A549 (cell line): Measurements from ENCODE around the gene NCSTN. TPM values are rescaled to one million over a fixed set of nuclear protein-coding genes. Genes with fewer than 3 reads are reported as not detected.

Experiments
- ATAC-seq, 2 experiments: fragments of 200-7000 bp in 1 of 2; fragments of >200 bp in 1 of 2; cut with Nextera tagmentation in 1 of 2; cut with Tn5 transposase in 1 of 2; 3 replicates each; pipeline versions ENCODE4 v1.8.0 to v1.9.1; 2018 to 2020; ENCODE audit warnings: mild to moderate bottlenecking in 1 of 2, moderate library complexity in 1 of 2
- CTCF ChIA-PET: fragments of 300-600 bp; sonication (Branson Sonifier 250); formaldehyde crosslinking; extraction: SDS; loops from one replicate; lab custom pipeline; 2021; ENCODE audit warnings: antibody characterized with exemption, inconsistent platforms; lab: Yijun Ruan, JAX
- POLR2A ChIA-PET: fragments of 350-600 bp; formaldehyde crosslinking; extraction: SDS; loops from one replicate; lab custom pipeline; 2021; ENCODE audit warnings: antibody characterized with exemption, inconsistent platforms; lab: Yijun Ruan, JAX
- DNase-seq, 2 experiments: peaks; one replicate each; pipeline versions ENCODE4 v3.0.0 to v3.0.0-alpha.2; 2011 to 2016; ENCODE audit warnings: low read depth in 1 of 2, low spot score in 1 of 2
- FAIRE-seq: peaks from 2 replicates; lab custom pipeline; 2011; peaks lifted over from hg19 to GRCh38; lab: Jason Lieb, UNC
- H3K27ac ChIP-seq, 2 experiments: fragments of >200 bp; sonication (Bioruptor Twin); formaldehyde crosslinking; 3 replicates each; pipeline ENCODE4 v1.5.1; 2016 to 2017
- H3K4me1 ChIP-seq: fragments of >200 bp; sonication (Bioruptor Twin); formaldehyde crosslinking; 3 replicates; pipeline ENCODE4 v1.6.1; 2016
- H3K4me2 ChIP-seq: fragments of >200 bp; sonication (Bioruptor Twin); formaldehyde crosslinking; 3 replicates; pipeline ENCODE4 v1.6.1; 2016
- H3K4me3 ChIP-seq: fragments of >200 bp; sonication (Bioruptor Twin); formaldehyde crosslinking; 3 replicates; pipeline ENCODE4 v1.5.1; 2016
- H3K9me3 ChIP-seq: fragments of >200 bp; sonication (Bioruptor Twin); formaldehyde crosslinking; 3 replicates; pipeline ENCODE4 v1.6.1; 2016
- BCL3 ChIP-seq: fragments of >200 bp; sonication (Bioruptor Twin); formaldehyde crosslinking; IDR thresholded peaks from 3 replicates; pipeline ENCODE4 v1.6.1; 2016
- BHLHE40 ChIP-seq: IDR thresholded peaks from 2 replicates; pipeline ENCODE4 v1.6.1; 2012; ENCODE audit warnings: low read depth, low read length, inconsistent platforms
- CEBPB ChIP-seq, 2 experiments: fragments of >200 bp in 1 of 2; sonication (Bioruptor Twin) in 1 of 2; formaldehyde crosslinking in 1 of 2; IDR thresholded peaks; 2 replicates each; pipeline ENCODE4 v1.6.1; 2012 to 2016
- CHD2 ChIP-seq: fragments of 150-350 bp; IDR thresholded peaks from 2 replicates; pipeline ENCODE4 v1.6.1; 2014; ENCODE audit warnings: low read length; ENCODE audit not compliant: partially characterized antibody
- E2F6 ChIP-seq: IDR thresholded peaks from 2 replicates; pipeline ENCODE4 v1.6.1; 2012; ENCODE audit warnings: low read depth, borderline replicate concordance
- EHF ChIP-seq: fragments of 250-450 bp; sonication (Bioruptor Pico); IDR thresholded peaks from 2 replicates; pipeline ENCODE4 v1.5.0; 2020; ENCODE audit warnings: mild to moderate bottlenecking
- ELK1 ChIP-seq: fragments of 150-350 bp; IDR thresholded peaks from 2 replicates; pipeline ENCODE4 v1.6.1; 2014; ENCODE audit warnings: low read depth, mild to moderate bottlenecking, low read length
- EP300 ChIP-seq, 2 experiments: fragments of >200 bp; sonication (Bioruptor Twin); formaldehyde crosslinking; IDR thresholded peaks; 2 replicates in 1 of 2; 3 replicates in 1 of 2; pipeline ENCODE4 v1.6.1; 2016 to 2017
- ESRRA ChIP-seq: fragments of 150-350 bp; IDR thresholded peaks from 2 replicates; pipeline ENCODE4 v1.6.1; 2014; ENCODE audit warnings: mild to moderate bottlenecking, low read length, borderline replicate concordance
- FOXS1 ChIP-seq: fragments of 250-450 bp; sonication (Bioruptor Pico); IDR thresholded peaks from 2 replicates; pipeline ENCODE4 v1.5.0; 2020; ENCODE audit warnings: mild to moderate bottlenecking, moderate library complexity
- HEYL ChIP-seq: fragments of 250-450 bp; sonication (Bioruptor Pico); IDR thresholded peaks from 2 replicates; pipeline ENCODE4 v1.8.0; 2021; ENCODE audit warnings: mild to moderate bottlenecking, moderate library complexity
- HMGXB4 ChIP-seq: fragments of 250-450 bp; sonication (Bioruptor Pico); IDR thresholded peaks from 2 replicates; pipeline ENCODE4 v1.5.0; 2021; ENCODE audit warnings: mild to moderate bottlenecking, moderate library complexity, borderline replicate concordance
- MAZ ChIP-seq: fragments of 150-350 bp; IDR thresholded peaks from 2 replicates; pipeline ENCODE4 v1.6.1; 2014; ENCODE audit warnings: antibody characterized with exemption, low read depth, low read length, borderline replicate concordance
- MYC ChIP-seq: IDR thresholded peaks from 2 replicates; pipeline ENCODE4 v1.6.1; 2012; ENCODE audit warnings: mild to moderate bottlenecking, inconsistent platforms, low read length, improper control_type of control experiment, borderline replicate concordance
- NPAS2 ChIP-seq: fragments of 250-450 bp; sonication (Bioruptor Pico); IDR thresholded peaks from 2 replicates; pipeline ENCODE4 v1.8.0; 2022; ENCODE audit warnings: mild to moderate bottlenecking, moderate library complexity, borderline replicate concordance
- NR3C1 ChIP-seq: fragments of >200 bp; sonication (Bioruptor Twin); formaldehyde crosslinking; IDR thresholded peaks from 3 replicates; pipeline ENCODE4 v1.6.1; 2017
- PBX3 ChIP-seq: IDR thresholded peaks from 2 replicates; pipeline ENCODE4 v1.6.1; 2012
- RAD21 ChIP-seq, 2 experiments: fragments of >200 bp in 1 of 2; sonication (Bioruptor Twin) in 1 of 2; formaldehyde crosslinking in 1 of 2; IDR thresholded peaks in 1 of 2; conservative IDR thresholded peaks in 1 of 2; 2 replicates in 1 of 2; 3 replicates in 1 of 2; pipeline ENCODE4 v1.6.1; 2012 to 2018; ENCODE audit warnings: inconsistent platforms in 1 of 2
- REST ChIP-seq: fragments of 200-600 bp; sonication (generic); IDR thresholded peaks from 2 replicates; pipeline ENCODE4 v1.6.1; 2016; ENCODE audit warnings: antibody characterized with exemption, mild to moderate bottlenecking, moderate library complexity
- RNF2 ChIP-seq: fragments of 200-600 bp; sonication (generic); IDR thresholded peaks from 2 replicates; pipeline ENCODE4 v1.6.1; 2016; ENCODE audit warnings: low read depth, mild to moderate bottlenecking, antibody characterized with exemption, moderate library complexity, borderline replicate concordance
- SMC3 ChIP-seq: fragments of >200 bp; sonication (Bioruptor Twin); formaldehyde crosslinking; IDR thresholded peaks from 3 replicates; pipeline ENCODE4 v1.6.1; 2018; ENCODE audit warnings: inconsistent platforms
- ZC3H11A ChIP-seq: fragments of 450-650 bp; IDR thresholded peaks from 2 replicates; pipeline ENCODE4 v1.6.1; 2014; ENCODE audit warnings: antibody characterized with exemption, mild to moderate bottlenecking
- ZFP36 ChIP-seq: fragments of 450-650 bp; IDR thresholded peaks from 2 replicates; pipeline ENCODE4 v1.6.1; 2014; ENCODE audit warnings: borderline replicate concordance; ENCODE audit not compliant: partially characterized antibody
- ZNF302 ChIP-seq: fragments of 250-450 bp; sonication (Bioruptor Pico); IDR thresholded peaks from 2 replicates; pipeline ENCODE4 v1.9.0; 2021; ENCODE audit warnings: inconsistent platforms, mild to moderate bottlenecking, moderate library complexity
- WGBS: methylation state at CpG from one replicate; pipeline ENCODE4 v1.1.6; 2017; ENCODE audit errors: missing lambda C conversion rate; 5-methylcytosine and 5-hydroxymethylcytosine counted together
- polyA plus RNA-seq, 4 experiments: library from polyadenylated mRNA; depleted of rRNA in 3 of 4; stranded (reverse); fragments of >200 nt; fragmentation: RNase III in 1 of 4; extraction: RNeasy Plus Mini Kit Qiagen cat#74134 plus additional on column Dnase treatment in 1 of 4; gene quantifications; 2 replicates in 3 of 4; 3 replicates in 1 of 4; pipeline ENCODE4 v1.2.3, GENCODE V29; 2011 to 2017

NCSTN gene
- polyA plus RNA-seq, 2 of the 4 experiments (the other 2 are of a cell fraction): 41.6 to 91.6 TPM

- H3K4me2 ChIP-seq: no peak overlapping the region
- H3K4me1 ChIP-seq: peaks cover 31% of the 10 kb centered on the region; the same call in 2 of the 3 replicates
- FAIRE-seq (no peak), ATAC-seq (no peak), DNase-seq (no peak)
- CTCF ChIA-PET: interaction anchor here (1.1 kb wide), 1 partner anchor 151 kb away, joined by 3 read pairs; no protein-coding TSS in a partner anchor
- H3K4me3 ChIP-seq: no peak overlapping the region
- WGBS: 83% methylated on average over 3 of the region's 3 CpGs
- H3K9me3 ChIP-seq: no peaks in the 10 kb centered on the region
- POLR2A ChIA-PET: no interaction called here
- no peak overlapping the region for H3K27ac ChIP-seq
- no peak for TF ChIP-seq RAD21 (conservative IDR thresholded peaks at IDR 0.05 in 1 of 2, IDR thresholded peaks at IDR 0.05 in 1 of 2)
- TF ChIP-seq SMC3: no peak
- no peak for TF ChIP-seq ELK1
- TF ChIP-seq PBX3: no peak
- TF ChIP-seq BHLHE40: no peak
- TF ChIP-seq ZC3H11A: no peak
- no peak for TF ChIP-seq NR3C1
- no peak for TF ChIP-seq ZNF302
- TF ChIP-seq NPAS2 (CRISPR knock-in tag): no peak
- no peak for TF ChIP-seq EHF (CRISPR knock-in tag)
- TF ChIP-seq HEYL (CRISPR knock-in tag): no peak
- TF ChIP-seq CEBPB (IDR thresholded peaks at IDR 0.05): no peak
- TF ChIP-seq REST: no peak
- TF ChIP-seq HMGXB4 (CRISPR knock-in tag): no peak
- no peak for TF ChIP-seq ZFP36
Measured at GRCh38 chr1:160403244-160403643, 60.1 kb downstream of the NCSTN start.

- Histone ChIP-seq H3K27ac (no peak overlapping the region), H3K4me2 (no peak overlapping the region), H3K9me3 (no peaks in the 10 kb centered on the region), H3K4me3 (no peak overlapping the region), H3K4me1 (peaks cover 33% of the 10 kb centered on the region; the same call in 2 of the 3 replicates)
- ATAC-seq (no peak), FAIRE-seq (no peak), DNase-seq (no peak)
- 85% methylated on average over 3 of the region's 3 CpGs for WGBS
- ChIA-PET CTCF (interaction anchor here (0.7 kb wide), 1 partner anchor 12 kb away, joined by 3 read pairs; no protein-coding TSS in a partner anchor), POLR2A (interaction anchor here (0.6 kb wide), 1 partner anchor 44 kb away, joined by 6 read pairs; no protein-coding TSS in a partner anchor)
- TF ChIP-seq ZC3H11A: no peak
- no peak for TF ChIP-seq BCL3
- no peak for TF ChIP-seq MYC
- no peak for TF ChIP-seq RNF2
- TF ChIP-seq E2F6: no peak
- no peak for TF ChIP-seq MAZ
- no peak for TF ChIP-seq EP300 (IDR thresholded peaks at IDR 0.05)
- no peak for TF ChIP-seq ZNF302
- no peak for TF ChIP-seq EHF (CRISPR knock-in tag)
- TF ChIP-seq ESRRA: no peak
- TF ChIP-seq FOXS1 (CRISPR knock-in tag): no peak
- TF ChIP-seq CHD2: no peak
- no peak for TF ChIP-seq NPAS2 (CRISPR knock-in tag)
- no peak for TF ChIP-seq HMGXB4 (CRISPR knock-in tag)
- no peak for TF ChIP-seq BHLHE40
Measured at GRCh38 chr1:160404094-160404493, 60.9 kb downstream of the NCSTN start.
